WTC11 (cell line): ENCODE measurements around the gene CRYGS. TPM values are rescaled to one million over a fixed set of nuclear protein-coding genes. Genes with fewer than 3 reads are reported as not detected.
A peak's percentile ranks its signal among the peaks of the same experiment; 100 is the strongest.
"Not testable (repeated sequence)": the region's sequence is repeated elsewhere in the genome, so short reads cannot be mapped to it uniquely, and the experiment has no call there.

Source experiments
- ATAC-seq: fragments of 200-7000 bp; cut with Tn5 transposase; 2 replicates; pipeline ENCODE4 v1.10.0; 2021; ENCODE audit warnings: mild to moderate bottlenecking, moderate library complexity
- CTCF ChIA-PET: fragments of 300-600 bp; sonication (Branson Sonifier 250); formaldehyde crosslinking; loops from one replicate; lab custom pipeline; 2021; ENCODE audit warnings: antibody characterized with exemption; lab: Charles Lee
- POLR2A ChIA-PET: fragments of 350-600 bp; sonication (Branson Sonifier 250); formaldehyde crosslinking; loops from one replicate; lab custom pipeline; 2021; ENCODE audit warnings: antibody characterized with exemption; lab: Charles Lee
- DNase-seq: peaks from one replicate; pipeline ENCODE4 v3.0.0; 2021; ENCODE audit warnings: low spot score
- H3K27ac Mint-ChIP-seq: 2 replicates; pipeline ENCODE4 v1.8.0; 2021; ENCODE audit warnings: mixed read lengths
- H3K27me3 Mint-ChIP-seq: 2 replicates; pipeline ENCODE4 v1.8.0; 2021; ENCODE audit warnings: low read depth, mild to moderate bottlenecking, moderate library complexity, mixed read lengths
- H3K36me3 Mint-ChIP-seq: 2 replicates; pipeline ENCODE4 v1.8.0; 2021; ENCODE audit warnings: mixed read lengths
- H3K4me1 Mint-ChIP-seq: 2 replicates; pipeline ENCODE4 v1.8.0; 2022; ENCODE audit warnings: mixed read lengths
- H3K4me3 Mint-ChIP-seq: 2 replicates; pipeline ENCODE4 v1.8.0; 2021; ENCODE audit warnings: mild to moderate bottlenecking, moderate library complexity, mixed read lengths
- H3K9me3 Mint-ChIP-seq: 2 replicates; pipeline ENCODE4 v1.8.0; 2021; ENCODE audit warnings: mixed read lengths
- ATF1 ChIP-seq: sonication (generic); formaldehyde crosslinking; IDR thresholded peaks from 2 replicates; pipeline ENCODE4 v1.8.1; 2023; ENCODE audit warnings: mild to moderate bottlenecking, moderate library complexity, missing genetic modification reagents
- E2F5 ChIP-seq: sonication (generic); formaldehyde crosslinking; IDR thresholded peaks from 2 replicates; pipeline ENCODE4 v1.8.1; 2022; ENCODE audit warnings: mild to moderate bottlenecking, moderate library complexity, missing genetic modification reagents
- ELF4 ChIP-seq: sonication (generic); formaldehyde crosslinking; IDR thresholded peaks from 2 replicates; pipeline ENCODE4 v1.8.1; 2022; ENCODE audit warnings: low read depth, mild to moderate bottlenecking, moderate library complexity, missing genetic modification reagents
- ETV6 ChIP-seq: sonication (generic); formaldehyde crosslinking; IDR thresholded peaks from 2 replicates; pipeline ENCODE4 v1.8.1; 2022; ENCODE audit warnings: mild to moderate bottlenecking, missing genetic modification reagents
- GABPB1 ChIP-seq: sonication (generic); formaldehyde crosslinking; IDR thresholded peaks from 2 replicates; pipeline ENCODE4 v1.8.1; 2023; ENCODE audit warnings: mild to moderate bottlenecking, missing genetic modification reagents
- MAX ChIP-seq: sonication (generic); formaldehyde crosslinking; IDR thresholded peaks from 2 replicates; pipeline ENCODE4 v1.8.0; 2022; ENCODE audit warnings: mild to moderate bottlenecking, missing genetic modification reagents
- NR2C2 ChIP-seq: sonication (generic); formaldehyde crosslinking; IDR thresholded peaks from 2 replicates; pipeline ENCODE4 v1.8.0; 2022; ENCODE audit warnings: mild to moderate bottlenecking, missing genetic modification reagents
- RELA ChIP-seq: sonication (generic); formaldehyde crosslinking; IDR thresholded peaks from 2 replicates; pipeline ENCODE4 v1.8.1; 2022; ENCODE audit warnings: missing genetic modification reagents, mild to moderate bottlenecking, borderline replicate concordance
- SMAD4 ChIP-seq: sonication (generic); formaldehyde crosslinking; IDR thresholded peaks from 2 replicates; pipeline ENCODE4 v1.8.0; 2022; ENCODE audit warnings: mild to moderate bottlenecking, missing genetic modification reagents
- TEAD1 ChIP-seq: sonication (generic); formaldehyde crosslinking; IDR thresholded peaks from 2 replicates; pipeline ENCODE4 v1.8.0; 2022; ENCODE audit warnings: mild to moderate bottlenecking, missing genetic modification reagents
- USF2 ChIP-seq: sonication (generic); formaldehyde crosslinking; IDR thresholded peaks from 2 replicates; pipeline ENCODE4 v1.8.1; 2023; ENCODE audit warnings: mild to moderate bottlenecking, missing genetic modification reagents, moderate library complexity
- ZNF281 ChIP-seq: sonication (generic); formaldehyde crosslinking; IDR thresholded peaks from 2 replicates; pipeline ENCODE4 v1.8.0; 2023; ENCODE audit warnings: mild to moderate bottlenecking, missing genetic modification reagents
- ZNF416 ChIP-seq: fragments of 250-450 bp; sonication (Bioruptor Pico); IDR thresholded peaks from 2 replicates; pipeline ENCODE4 v1.9.0; 2021; ENCODE audit warnings: mild to moderate bottlenecking, inconsistent platforms
- total RNA-seq: library from RNA; stranded (reverse); gene quantifications from 3 replicates; pipeline ENCODE4 v1.2.3, GENCODE V29; 2021

The CRYGS gene
- total RNA-seq, 1 experiment from 2014 or later, result 1.7 TPM

GRCh38 chr3:186570096-186570940 is 26.1 kb upstream of the CRYGS start, which contains the start of gene DNAJB11 (continued):
- no peak for TF ChIP-seq ZNF281 (CRISPR knock-in tag)
- 0 out of 2 replicates have a peak, but pooled peaks have one; percentile 38 for TF ChIP-seq E2F5 (CRISPR knock-in tag)
- no peak for TF ChIP-seq RELA (CRISPR knock-in tag)
- no peak for TF ChIP-seq ELF4 (CRISPR knock-in tag)
- TF ChIP-seq ATF1 (CRISPR knock-in tag), result peak; percentile 62; the same call in 1 of the 2 replicates
- TF ChIP-seq GABPB1, result no peak; the same call in 1 of the 2 replicates
- no peak for TF ChIP-seq MAX (CRISPR knock-in tag)
- TF ChIP-seq SMAD4 (CRISPR knock-in tag), result no peak
- TF ChIP-seq NR2C2 (CRISPR knock-in tag), result no peak
- TF ChIP-seq ETV6, result peak; percentile 59; the same call in 1 of the 2 replicates
- no peak for TF ChIP-seq ZNF416 (CRISPR knock-in tag)

- H3K4me3 Mint-ChIP-seq, result peak overlapping the region; percentile 88
- POLR2A ChIA-PET, result interaction anchor here (0.9 to 1.5 kb wide), 6 partner anchors 27 to 633 kb away, joined by 3 to 22 read pairs (median 5); partner anchors contain the start of genes EIF4A2 and RFC4
Measured at GRCh38 chr3:186569779-186570095, 25.6 kb upstream of the CRYGS start.

GRCh38 chr3:186569361-186569760 is 25.2 kb upstream of the CRYGS start:
- CTCF ChIA-PET, result interaction anchor here (3.4 kb wide), 1 partner anchor 29 kb away, joined by 15 read pairs; no protein-coding TSS in a partner anchor
- Mint-ChIP-seq H3K27ac (peak overlapping the region; percentile 98), H3K36me3 (peaks cover 16% of the 10 kb centered on the region)

More at GRCh38 chr3:186569779-186570095, 25.6 kb upstream of the CRYGS start:
- Mint-ChIP-seq H3K4me1 (peaks cover 31% of the 10 kb centered on the region), H3K27ac (peak overlapping the region; percentile 98), H3K9me3 (no peaks in the 10 kb centered on the region), H3K36me3 (peaks cover 19% of the 10 kb centered on the region), H3K27me3 (no peaks in the 10 kb centered on the region)
- ATAC-seq (no peak), DNase-seq (no peak)
- CTCF ChIA-PET, result interaction anchor here (0.7 to 3.4 kb wide), 7 partner anchors 20 to 570 kb away, joined by 3 to 15 read pairs (median 7); partner anchors contain the start of gene RPL39L
- no peak for TF ChIP-seq TEAD1 (CRISPR knock-in tag)
- no peak for TF ChIP-seq USF2 (CRISPR knock-in tag)

More at GRCh38 chr3:186569361-186569760, 25.2 kb upstream of the CRYGS start:
- not testable (repeated sequence) for H3K27me3 Mint-ChIP-seq, ATAC-seq, H3K9me3 Mint-ChIP-seq, DNase-seq
- POLR2A ChIA-PET, result interaction anchor here (0.7 kb wide), 1 partner anchor 310 kb away, joined by 5 read pairs; no protein-coding TSS in a partner anchor
- H3K4me3 Mint-ChIP-seq, result peak overlapping the region; percentile 88
- H3K4me1 Mint-ChIP-seq, result peaks cover 31% of the 10 kb centered on the region
